HUES64 (cell line): ENCODE measurements around the gene OLFM1. TPM values are rescaled to one million over a fixed set of nuclear protein-coding genes. Genes with fewer than 3 reads are reported as not detected.

Experiments
- H3K27ac ChIP-seq: 2 replicates; pipeline ENCODE4 v1.7.0; 2013; ENCODE audit warnings: low read depth, low read length, inconsistent platforms
- H3K27me3 ChIP-seq: 2 replicates; pipeline ENCODE4 v1.6.1; 2013; ENCODE audit warnings: mild to moderate bottlenecking, low read length; ENCODE audit not compliant: insufficient read depth
- H3K36me3 ChIP-seq: 2 replicates; pipeline ENCODE4 v1.6.1; 2013; ENCODE audit warnings: mild to moderate bottlenecking, low read length; ENCODE audit not compliant: insufficient read depth
- H3K4me1 ChIP-seq: 2 replicates; pipeline ENCODE4 v1.6.1; 2013; ENCODE audit warnings: mild to moderate bottlenecking, low read length, moderate library complexity; ENCODE audit not compliant: insufficient read depth
- H3K4me3 ChIP-seq: 2 replicates; pipeline ENCODE4 v1.5.1; 2013; ENCODE audit warnings: mild to moderate bottlenecking, low read length, moderate library complexity
- H3K9ac ChIP-seq: 2 replicates; pipeline ENCODE4 v1.6.1; 2013; ENCODE audit warnings: mild to moderate bottlenecking, low read depth, low read length
- H3K9me3 ChIP-seq: 2 replicates; pipeline ENCODE4 v1.6.1; 2013; ENCODE audit warnings: low read depth, low read length; ENCODE audit not compliant: insufficient read depth
- WGBS: fragments of 150-250, 120-280 bp; methylation state at CpG from one replicate; pipeline ENCODE4 v1.1.7; 2013; ENCODE audit warnings: missing lambda C conversion rate; 5-methylcytosine and 5-hydroxymethylcytosine counted together
- polyA plus RNA-seq, 2 experiments: library from polyadenylated mRNA; stranded (reverse); fragments of 50-300 nt; gene quantifications; one replicate each; pipeline ENCODE4 v1.2.3, GENCODE V29; 2013

The OLFM1 gene
- polyA plus RNA-seq (2013, experiment 1 of 2) = 35.5 TPM
- 33.1 TPM for polyA plus RNA-seq (2013, experiment 2 of 2)

DNA sequence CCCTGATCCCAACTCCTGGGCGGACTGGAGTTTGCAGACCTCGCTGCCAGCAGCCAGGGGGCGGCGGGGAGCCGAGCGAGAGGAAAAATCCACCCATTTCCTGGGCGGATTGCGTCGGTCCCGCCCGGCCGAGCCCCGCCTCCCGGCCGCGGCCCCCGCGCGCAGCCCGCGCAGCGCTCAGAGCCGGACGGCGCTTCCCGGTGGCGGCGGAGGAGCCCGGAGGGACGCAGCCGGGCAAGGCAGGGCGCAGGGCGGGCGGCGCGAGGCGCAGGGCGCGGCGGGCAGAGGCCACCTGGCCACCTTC is at the start of gene OLFM1:
OLFM1 (plus strand) TSS at position 180 of the 304 bp plus-strand sequence. CDS start 322 bp downstream, outside the sequence.
- Histone ChIP-seq H3K9ac (no peak within 1 kb of the TSS), H3K36me3 (peaks cover 12% of the 10 kb centered on the region; the same call in 1 of the 2 replicates), H3K9me3 (no peaks in the 10 kb centered on the region), H3K4me1 (no peaks in the 10 kb centered on the region), H3K27ac (no peak within 1 kb of the TSS), H3K4me3 (peak within 1 kb of the TSS; percentile 54), H3K27me3 (peaks cover 50% of the 10 kb centered on the region)
- under 1% methylated on average over 40 of the region's 40 CpGs for WGBS

DNA sequence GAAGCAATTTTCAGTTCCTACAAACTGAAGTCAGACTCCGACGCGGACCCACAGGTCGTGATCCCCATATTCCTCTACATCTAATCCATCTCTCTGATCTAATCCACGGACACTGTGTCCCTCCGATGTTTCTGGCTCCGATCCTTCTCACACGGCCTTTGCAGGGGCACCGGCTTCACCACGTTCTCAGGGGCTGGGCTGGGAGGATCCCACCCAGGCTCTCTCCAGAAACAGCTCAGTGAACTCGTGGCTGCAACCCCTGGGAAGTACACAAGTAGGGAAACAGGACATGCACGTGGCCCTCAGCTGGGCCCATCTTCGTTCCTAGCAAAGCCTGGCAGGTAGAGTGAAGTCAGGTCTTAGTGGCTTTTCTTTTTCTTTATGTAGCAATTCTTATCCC is 49.1 kb upstream of the OLFM1 start:
- Histone ChIP-seq H3K27me3 (no peaks in the 10 kb centered on the region; the same call in 1 of the 2 replicates), H3K9me3 (no peaks in the 10 kb centered on the region), H3K4me3 (no peak overlapping the region), H3K9ac (no peak overlapping the region), H3K36me3 (no peaks in the 10 kb centered on the region), H3K4me1 (no peaks in the 10 kb centered on the region), H3K27ac (no peak overlapping the region)
- WGBS = 90% methylated on average over 13 of the region's 13 CpGs

DNA sequence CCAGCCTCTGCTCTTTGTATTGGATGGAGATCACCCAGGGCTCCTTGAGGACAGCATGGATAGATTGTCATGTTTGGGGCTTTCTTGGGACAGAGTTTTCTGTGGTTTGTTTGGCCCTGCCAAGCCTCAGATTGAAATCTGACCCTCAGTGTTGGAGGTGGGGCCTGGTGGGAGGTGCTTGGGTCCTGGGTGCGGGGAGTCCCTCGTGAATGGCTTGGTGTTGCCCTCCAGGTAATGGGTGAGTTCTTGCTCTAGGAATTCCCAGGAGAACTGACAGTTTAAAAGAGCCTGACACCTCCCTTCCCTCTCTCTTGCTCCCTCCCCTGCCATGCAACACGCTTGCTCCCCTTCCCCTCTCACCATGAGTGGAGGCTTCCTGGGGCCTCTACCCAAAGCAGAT is 48.6 kb upstream of the OLFM1 start:
- Histone ChIP-seq H3K9me3 (no peaks in the 10 kb centered on the region), H3K27me3 (no peaks in the 10 kb centered on the region; the same call in 1 of the 2 replicates), H3K4me3 (no peak overlapping the region), H3K36me3 (no peaks in the 10 kb centered on the region), H3K27ac (no peak overlapping the region), H3K9ac (no peak overlapping the region), H3K4me1 (no peaks in the 10 kb centered on the region)
- WGBS = 71% methylated on average over 3 of the region's 3 CpGs

DNA sequence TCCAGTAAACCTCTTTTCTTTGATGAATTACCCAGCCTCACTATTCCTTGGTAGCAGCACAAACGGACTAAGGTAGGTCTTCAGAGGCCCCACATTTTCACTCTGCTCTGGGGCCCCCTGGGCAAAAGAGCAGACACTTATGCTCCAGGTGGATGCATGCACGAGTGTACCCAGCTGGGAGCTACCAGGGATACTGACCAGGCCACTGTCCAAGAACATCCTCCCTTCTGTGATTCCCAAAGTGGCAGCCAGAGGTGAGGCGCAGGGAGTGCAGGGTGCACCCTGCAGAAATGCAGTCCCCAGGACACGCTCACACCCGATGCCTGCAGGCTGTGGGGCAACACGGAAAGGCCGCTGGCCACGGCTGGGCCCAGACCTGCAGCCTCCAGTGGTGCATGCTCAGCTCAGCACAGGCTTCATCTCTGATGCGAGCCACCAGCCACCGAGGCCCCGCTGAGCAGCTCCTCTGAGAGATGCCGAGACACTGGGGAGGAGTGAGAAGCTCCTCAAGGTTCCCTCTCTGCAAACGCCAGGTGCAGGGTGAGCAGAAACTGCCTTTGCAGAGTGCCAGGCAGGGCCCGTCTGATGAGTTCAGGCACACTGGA is 48.1 kb upstream of the OLFM1 start:
- 91% methylated on average over 14 of the region's 14 CpGs for WGBS
- no peaks in the 10 kb centered on the region for H3K4me1 ChIP-seq

DNA sequence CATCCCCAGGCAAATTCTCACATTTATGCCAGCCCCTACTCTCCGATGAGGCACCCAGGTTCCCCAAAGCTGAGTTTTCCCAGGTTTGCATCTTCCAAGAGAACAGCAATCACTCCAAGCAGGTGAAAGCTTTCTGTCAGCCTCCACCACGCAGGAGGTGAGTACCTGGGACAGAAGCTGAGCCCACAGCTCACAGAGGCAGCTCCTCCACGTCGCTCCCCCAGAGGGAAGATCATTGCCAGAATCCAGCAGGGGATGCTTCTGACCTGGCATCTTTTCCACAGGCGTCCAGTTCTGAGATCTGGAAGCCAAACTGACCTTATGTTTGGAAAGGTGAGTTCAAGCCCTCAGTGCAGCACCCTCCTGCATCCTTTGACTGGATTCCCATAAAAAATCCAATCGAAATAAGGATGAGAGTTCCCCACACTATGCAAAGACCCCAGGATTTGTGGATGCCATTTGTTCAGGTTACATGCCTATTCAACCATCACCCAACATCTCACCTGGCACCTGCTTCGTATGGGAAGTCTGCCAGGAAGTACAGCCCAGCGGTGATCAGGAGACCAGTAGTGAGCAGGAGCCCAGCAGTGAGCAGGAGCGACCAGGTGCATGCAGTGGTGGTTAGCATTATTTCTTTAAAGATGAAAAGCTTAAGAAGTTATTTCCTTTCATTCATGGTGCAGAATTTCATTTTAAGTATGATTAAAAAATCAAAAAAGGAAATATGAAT is 47.4 kb upstream of the OLFM1 start:
- WGBS = 90% methylated on average over 9 of the region's 9 CpGs
- H3K27me3 ChIP-seq = no peaks in the 10 kb centered on the region; the same call in 1 of the 2 replicates
- H3K4me3 ChIP-seq = no peak overlapping the region
- H3K9ac ChIP-seq = no peak overlapping the region
- no peaks in the 10 kb centered on the region for H3K36me3 ChIP-seq
- H3K27ac ChIP-seq = no peak overlapping the region
- H3K4me1 ChIP-seq = no peaks in the 10 kb centered on the region
- no peaks in the 10 kb centered on the region for H3K9me3 ChIP-seq

More for the DNA sequence above, 48.1 kb upstream of the OLFM1 start:
- H3K4me3 ChIP-seq = no peak overlapping the region
- H3K27ac ChIP-seq = no peak overlapping the region
- no peak overlapping the region for H3K9ac ChIP-seq
- no peaks in the 10 kb centered on the region; the same call in 1 of the 2 replicates for H3K27me3 ChIP-seq
- no peaks in the 10 kb centered on the region for H3K36me3 ChIP-seq
- H3K9me3 ChIP-seq = no peaks in the 10 kb centered on the region

DNA sequence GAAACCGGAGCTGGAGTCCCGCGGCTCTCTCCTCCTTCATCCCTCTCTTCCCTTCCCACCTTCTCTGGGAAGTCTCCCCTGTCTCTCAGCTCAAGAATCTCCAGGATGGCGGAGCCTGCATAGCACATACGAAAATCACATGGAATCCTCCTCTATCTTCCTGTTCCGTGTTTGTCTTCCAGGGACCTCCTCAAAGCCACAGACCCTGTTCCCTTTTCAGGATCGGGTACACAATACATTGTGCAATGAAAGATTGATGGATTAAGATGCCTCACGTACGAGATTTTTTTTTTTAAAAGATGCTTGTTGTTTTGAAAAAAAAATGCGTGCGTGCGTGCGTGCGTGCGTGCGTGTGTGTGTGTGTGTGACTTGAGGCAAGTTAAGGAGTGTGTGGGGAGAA is 46.6 kb upstream of the OLFM1 start:
- no peak overlapping the region for H3K27ac ChIP-seq
- 85% methylated on average over 16 of the region's 16 CpGs for WGBS
- no peak overlapping the region for H3K4me3 ChIP-seq
- H3K4me1 ChIP-seq = no peaks in the 10 kb centered on the region
- no peaks in the 10 kb centered on the region; the same call in 1 of the 2 replicates for H3K27me3 ChIP-seq
- H3K9me3 ChIP-seq = no peaks in the 10 kb centered on the region
- H3K36me3 ChIP-seq = no peaks in the 10 kb centered on the region
- no peak overlapping the region for H3K9ac ChIP-seq

DNA sequence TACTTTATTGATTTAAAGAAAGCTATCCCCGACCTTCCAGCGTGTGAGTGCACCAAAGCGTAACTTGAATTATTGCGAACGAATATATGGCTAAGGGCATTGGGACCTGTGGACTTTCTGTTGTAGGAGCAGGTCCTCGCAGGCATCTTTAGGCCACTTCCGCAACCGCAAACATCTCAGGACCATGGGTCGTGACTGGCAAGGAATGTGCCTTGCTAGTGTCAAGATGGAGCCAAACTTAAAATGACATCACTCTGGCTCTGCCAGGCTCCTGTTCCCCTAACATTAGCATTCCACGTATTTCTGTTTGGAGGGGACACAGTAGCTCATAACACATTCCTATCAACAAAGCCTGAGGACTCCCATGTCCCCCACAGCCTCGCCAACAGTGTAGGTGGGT is 44.1 kb upstream of the OLFM1 start:
- no peaks in the 10 kb centered on the region; the same call in 1 of the 2 replicates for H3K27me3 ChIP-seq
- 96% methylated on average over 11 of the region's 11 CpGs for WGBS

DNA sequence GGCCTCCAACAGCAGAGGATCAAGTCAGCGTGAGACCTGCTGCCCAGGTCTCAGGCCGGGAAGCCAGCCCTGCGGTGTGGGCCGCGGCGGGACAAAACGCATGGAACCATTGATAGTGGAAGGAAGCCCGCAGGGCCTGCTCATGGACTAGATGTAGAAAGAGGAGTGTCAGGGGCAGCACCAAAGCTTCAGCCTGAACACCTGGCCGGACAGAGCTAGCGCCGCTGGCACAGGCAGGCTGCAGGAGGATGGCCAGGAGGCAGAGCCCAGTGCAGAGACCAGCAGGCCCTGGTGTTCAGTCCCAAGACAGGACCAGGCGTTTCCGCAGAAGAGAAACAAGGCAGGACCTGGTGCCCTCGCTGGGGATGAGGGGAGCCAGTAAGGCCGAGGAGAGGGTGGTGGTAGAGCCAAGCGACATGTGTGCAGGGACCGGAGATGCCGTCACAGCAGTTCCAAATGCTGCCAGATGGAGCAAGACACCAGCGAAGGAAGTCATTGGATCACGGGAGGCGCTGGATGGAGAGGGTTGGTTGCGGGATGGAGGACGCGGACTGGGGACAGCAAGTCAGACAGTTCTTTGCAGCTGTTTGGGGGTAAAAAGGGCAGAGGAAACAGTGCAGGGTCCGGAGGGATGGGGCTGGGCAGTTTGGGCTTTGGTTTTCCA is 42.1 kb upstream of the OLFM1 start:
- H3K4me3 ChIP-seq = no peak overlapping the region
- no peaks in the 10 kb centered on the region for H3K36me3 ChIP-seq
- H3K9ac ChIP-seq = no peak overlapping the region
- no peaks in the 10 kb centered on the region for H3K4me1 ChIP-seq
- no peaks in the 10 kb centered on the region for H3K9me3 ChIP-seq
- 90% methylated on average over 25 of the region's 25 CpGs for WGBS
- H3K27me3 ChIP-seq = no peaks in the 10 kb centered on the region
- no peak overlapping the region for H3K27ac ChIP-seq

More for the DNA sequence above, 44.1 kb upstream of the OLFM1 start:
- no peak overlapping the region for H3K4me3 ChIP-seq
- no peaks in the 10 kb centered on the region for H3K36me3 ChIP-seq
- no peak overlapping the region for H3K27ac ChIP-seq
- no peak overlapping the region for H3K9ac ChIP-seq
- H3K9me3 ChIP-seq = no peaks in the 10 kb centered on the region
- no peaks in the 10 kb centered on the region for H3K4me1 ChIP-seq

DNA sequence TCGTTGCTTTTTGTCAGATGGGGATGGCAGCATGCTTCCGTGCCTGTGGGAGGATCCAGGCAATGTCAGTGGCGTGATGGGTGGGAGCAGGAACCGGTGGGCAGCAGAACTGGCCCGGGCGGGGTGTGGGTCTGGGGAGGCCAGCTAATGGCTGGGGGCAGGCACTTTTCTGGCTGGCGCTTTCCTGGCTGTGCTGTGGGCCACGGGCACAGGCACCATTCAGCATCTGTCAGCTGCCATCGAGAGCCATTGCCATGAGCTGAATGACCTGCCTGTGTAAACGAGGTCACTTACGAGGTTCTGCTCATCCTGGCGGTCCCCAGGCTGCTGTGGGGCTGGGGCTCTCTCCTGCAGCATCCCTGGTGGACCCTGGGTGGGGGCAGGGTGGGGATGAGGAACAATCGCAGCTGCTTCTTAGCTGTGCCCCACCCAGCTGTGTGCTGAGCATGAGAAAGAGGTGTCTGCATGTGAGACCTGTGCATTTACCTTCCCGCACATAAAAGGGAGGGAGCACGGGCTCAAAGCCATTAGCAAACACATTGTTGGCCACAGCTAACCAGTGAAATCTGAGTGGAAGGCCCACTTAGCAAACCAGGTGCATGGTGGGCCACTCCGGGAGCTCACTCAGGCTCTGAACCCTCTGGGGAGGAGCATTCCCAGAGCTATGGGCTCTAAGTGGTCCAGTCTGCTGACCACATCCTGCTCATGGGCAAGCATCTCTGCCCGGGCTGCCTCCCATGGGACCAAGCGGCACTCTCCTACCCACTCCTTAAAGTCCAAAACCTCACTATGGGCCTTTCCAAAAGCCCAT is 41.3 kb upstream of the OLFM1 start:
- Histone ChIP-seq H3K4me3 (no peak overlapping the region), H3K4me1 (no peaks in the 10 kb centered on the region), H3K27me3 (no peaks in the 10 kb centered on the region), H3K9ac (no peak overlapping the region), H3K9me3 (no peaks in the 10 kb centered on the region), H3K27ac (no peak overlapping the region), H3K36me3 (no peaks in the 10 kb centered on the region)
- WGBS = 89% methylated on average over 18 of the region's 18 CpGs

DNA sequence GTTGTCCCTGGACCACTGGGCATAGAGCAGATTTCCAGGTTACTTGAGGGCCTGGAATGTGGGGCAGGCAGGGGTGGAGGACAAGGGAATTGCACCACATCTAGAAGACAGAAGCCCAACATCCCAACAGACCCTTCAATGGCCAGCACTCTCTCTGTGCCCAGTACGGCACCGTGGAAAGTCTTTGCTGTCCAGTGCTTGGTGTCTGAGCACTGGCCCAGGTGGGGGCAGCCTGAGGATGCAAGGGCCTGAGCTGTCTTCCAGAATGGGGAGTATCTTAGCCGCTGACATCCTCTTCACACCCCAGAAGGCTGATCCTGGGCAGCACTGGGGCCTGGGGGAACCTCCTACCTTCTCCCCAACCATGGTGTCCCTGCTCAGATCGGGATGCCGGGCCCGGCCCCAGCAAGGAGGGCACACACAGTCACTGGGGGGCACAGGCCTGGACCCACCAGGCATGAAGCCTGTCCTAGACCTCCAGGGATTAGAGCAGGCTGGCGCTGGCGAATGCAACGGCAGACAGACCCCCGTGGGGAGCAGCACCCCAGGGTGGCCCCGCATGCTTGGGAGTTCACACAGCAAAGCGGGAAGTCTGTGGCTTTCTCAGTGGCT is 40.6 kb upstream of the OLFM1 start:
- Histone ChIP-seq H3K27me3 (no peaks in the 10 kb centered on the region), H3K27ac (no peak overlapping the region), H3K4me1 (no peaks in the 10 kb centered on the region), H3K9me3 (no peaks in the 10 kb centered on the region), H3K9ac (no peak overlapping the region), H3K36me3 (no peaks in the 10 kb centered on the region), H3K4me3 (no peak overlapping the region)
- WGBS = 94% methylated on average over 12 of the region's 12 CpGs
